Tibial nerve (tissue), 4 donors: ENCODE measurements around the gene TSC22D1.

Source experiments
- EP300 ChIP-seq, 2 donors: sonication (generic); formaldehyde crosslinking; IDR thresholded peaks; one replicate each; pipeline ENCODE4 v1.6.1; 2017; ENCODE audit warnings: antibody characterized with exemption in 2 of 2, mild to moderate bottlenecking in 1 of 2
- POLR2A ChIP-seq, 2 donors: fragments of 450-650 bp; IDR thresholded peaks; one replicate each; pipeline ENCODE4 v1.6.1; 2017; ENCODE audit warnings: antibody characterized with exemption in 2 of 2, mild to moderate bottlenecking in 2 of 2, moderate library complexity in 2 of 2
- TF ChIP-seq, protein P1 (sequence below), 5 experiments: fragments of 200-600 bp in 3 of 5; fragments of 450-650 bp in 2 of 5; sonication (generic) in 3 of 5; IDR thresholded peaks; one replicate each; pipeline ENCODE4 v1.5.1; 2016 to 2019; ENCODE audit warnings: antibody characterized with exemption in 5 of 5, mild to moderate bottlenecking in 3 of 5, moderate library complexity in 2 of 5

DNA sequence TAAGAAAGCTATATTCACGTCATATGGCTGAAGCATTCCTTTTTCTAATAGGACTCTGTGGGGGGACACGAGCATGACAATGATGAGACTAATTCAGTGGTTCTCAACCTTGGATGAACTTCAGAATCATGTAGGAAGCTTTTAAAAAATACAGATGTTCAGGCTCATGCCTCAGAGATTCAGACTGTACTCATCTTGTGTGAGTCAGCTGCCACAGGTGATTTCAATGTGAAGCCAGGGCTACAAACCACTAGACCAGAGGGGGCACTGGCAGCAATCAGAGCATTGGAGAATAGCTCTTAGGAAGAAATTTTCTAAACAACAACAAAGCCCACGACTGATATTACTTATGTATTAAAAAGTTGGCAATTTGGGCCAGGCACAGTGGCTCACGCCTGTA, 110.8 kb downstream of the TSC22D1 start:
- TF ChIP-seq POLR2A (IDR thresholded peaks at IDR 0.05) (no peak), EP300 (IDR thresholded peaks at IDR 0.05) (no peak)
- TF ChIP-seq, protein P1, sequence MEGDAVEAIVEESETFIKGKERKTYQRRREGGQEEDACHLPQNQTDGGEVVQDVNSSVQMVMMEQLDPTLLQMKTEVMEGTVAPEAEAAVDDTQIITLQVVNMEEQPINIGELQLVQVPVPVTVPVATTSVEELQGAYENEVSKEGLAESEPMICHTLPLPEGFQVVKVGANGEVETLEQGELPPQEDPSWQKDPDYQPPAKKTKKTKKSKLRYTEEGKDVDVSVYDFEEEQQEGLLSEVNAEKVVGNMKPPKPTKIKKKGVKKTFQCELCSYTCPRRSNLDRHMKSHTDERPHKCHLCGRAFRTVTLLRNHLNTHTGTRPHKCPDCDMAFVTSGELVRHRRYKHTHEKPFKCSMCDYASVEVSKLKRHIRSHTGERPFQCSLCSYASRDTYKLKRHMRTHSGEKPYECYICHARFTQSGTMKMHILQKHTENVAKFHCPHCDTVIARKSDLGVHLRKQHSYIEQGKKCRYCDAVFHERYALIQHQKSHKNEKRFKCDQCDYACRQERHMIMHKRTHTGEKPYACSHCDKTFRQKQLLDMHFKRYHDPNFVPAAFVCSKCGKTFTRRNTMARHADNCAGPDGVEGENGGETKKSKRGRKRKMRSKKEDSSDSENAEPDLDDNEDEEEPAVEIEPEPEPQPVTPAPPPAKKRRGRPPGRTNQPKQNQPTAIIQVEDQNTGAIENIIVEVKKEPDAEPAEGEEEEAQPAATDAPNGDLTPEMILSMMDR (IDR thresholded peaks at IDR 0.05) = no peak
